A673 (cell line): ENCODE data around the gene AFG1L. TPM values are rescaled to one million over a fixed set of nuclear protein-coding genes. Genes with fewer than 3 reads are reported as not detected.

ENCODE experiments used
- BruUV-seq: library from RNA; stranded (reverse); fragments of 400-500 nt; replicated peaks from 2 replicates; lab custom pipeline; 2021; lab: Mats Ljungman, UMichigan
- CTCF ChIA-PET: fragments of 300-600 bp; sonication (Branson Sonifier 250); formaldehyde crosslinking; loops from one replicate; lab custom pipeline; 2022; ENCODE audit warnings: antibody characterized with exemption; lab: Charles Lee
- POLR2A ChIA-PET: fragments of 300-600 bp; sonication (Branson Sonifier 250); formaldehyde crosslinking; loops from one replicate; lab custom pipeline; 2022; ENCODE audit warnings: antibody characterized with exemption; ENCODE audit not compliant: low non-redundant PET; lab: Charles Lee
- DNase-seq: peaks from one replicate; pipeline ENCODE4 v3.0.0-alpha.2; 2015; ENCODE audit warnings: low spot score
- H3K27ac ChIP-seq: fragments of 200-600 bp; sonication (generic); 2 replicates; pipeline ENCODE4 v1.5.1; 2016; ENCODE audit warnings: mixed run types, low read depth, mild to moderate bottlenecking, mixed read lengths, antibody characterized with exemption, low read length; ENCODE audit not compliant: poor library complexity, severe bottlenecking
- H3K27me3 ChIP-seq: fragments of 200-600 bp; sonication (generic); replicated peaks from 2 replicates; pipeline ENCODE4 v1.6.1; 2017; ENCODE audit warnings: mixed run types, low read depth, mild to moderate bottlenecking, mixed read lengths, antibody characterized with exemption, low read length; ENCODE audit not compliant: insufficient read depth, poor library complexity
- H3K36me3 ChIP-seq: fragments of 200-600 bp; sonication (generic); 2 replicates; pipeline ENCODE4 v1.6.1; 2016; ENCODE audit warnings: mixed run types, mild to moderate bottlenecking, mixed read lengths, antibody characterized with exemption, low read length; ENCODE audit not compliant: insufficient read depth, poor library complexity, severe bottlenecking
- H3K4me1 ChIP-seq: fragments of 200-600 bp; sonication (generic); 2 replicates; pipeline ENCODE4 v1.6.1; 2017; ENCODE audit warnings: mixed run types, mild to moderate bottlenecking, mixed read lengths, antibody characterized with exemption, low read length; ENCODE audit not compliant: insufficient read depth, poor library complexity, severe bottlenecking
- H3K4me3 ChIP-seq: fragments of 200-600 bp; sonication (generic); 2 replicates; pipeline ENCODE4 v1.5.1; 2016; ENCODE audit warnings: low read depth, mixed run types, mild to moderate bottlenecking, mixed read lengths, low read length; ENCODE audit not compliant: poor library complexity, severe bottlenecking
- H3K9me3 ChIP-seq: fragments of 200-600 bp; sonication (generic); 2 replicates; pipeline ENCODE4 v1.6.1; 2016; ENCODE audit warnings: mixed run types, low read depth, mild to moderate bottlenecking, mixed read lengths, antibody characterized with exemption, low read length; ENCODE audit not compliant: poor library complexity, severe bottlenecking
- CTCF ChIP-seq: fragments of 300-800, 200-600 bp; sonication (generic); conservative IDR thresholded peaks from 2 replicates; pipeline ENCODE4 v1.5.1; 2017; ENCODE audit warnings: low read depth, mild to moderate bottlenecking, antibody characterized with exemption, low read length, moderate library complexity, mixed read lengths
- EZH2 ChIP-seq: fragments of 200-600 bp; sonication (generic); IDR thresholded peaks from 2 replicates; pipeline ENCODE4 v1.6.1; 2017; ENCODE audit warnings: borderline replicate concordance, low read depth, mild to moderate bottlenecking, mixed read lengths, antibody characterized with exemption, low read length; ENCODE audit not compliant: poor library complexity, severe bottlenecking
- intact Hi-C: fragments of 100-400 bp; cut with micrococcal nuclease; formaldehyde crosslinking; loops from one replicate; pipeline ENCODE4 v1.10.0; 2022; ENCODE audit not compliant: unreplicated experiment
- total RNA-seq: library from RNA; stranded (reverse); gene quantifications from 2 replicates; pipeline ENCODE4 v1.2.3, GENCODE V29; 2021

AFG1L gene
- total RNA-seq, 1 experiment from 2014 or later: 7.5 TPM

GRCh38 chr6:108524528-108525248, 229.8 kb downstream of the AFG1L start:
- POLR2A ChIA-PET: no interaction called here
- no peak for TF ChIP-seq EZH2
- TF ChIP-seq CTCF: no peak

GRCh38 chr6:108526739-108527174, 231.9 kb downstream of the AFG1L start:
- Histone ChIP-seq H3K4me1 (no peaks in the 10 kb centered on the region), H3K9me3 (no peaks in the 10 kb centered on the region), H3K27ac (no peak overlapping the region), H3K27me3 (no peaks in the 10 kb centered on the region), H3K36me3 (no peaks in the 10 kb centered on the region), H3K4me3 (no peak overlapping the region)
- intact Hi-C loops: loop anchor here (2.0 to 5.0 kb wide), 2 partner anchors 414 to 544 kb away; no protein-coding TSS in a partner anchor
- CTCF ChIA-PET: no interaction called here
- DNase-seq: peak; percentile 52
- no TSS peak for BruUV-seq
- POLR2A ChIA-PET: no interaction called here
- TF ChIP-seq CTCF (peak; percentile 82), EZH2 (no peak)

More at GRCh38 chr6:108524528-108525248, 229.8 kb downstream of the AFG1L start:
- no peaks in the 10 kb centered on the region for H3K36me3 ChIP-seq
- BruUV-seq: no TSS peak
- H3K27ac ChIP-seq: no peak overlapping the region
- H3K4me3 ChIP-seq: no peak overlapping the region
- H3K27me3 ChIP-seq: no peaks in the 10 kb centered on the region
- no peaks in the 10 kb centered on the region for H3K4me1 ChIP-seq
- CTCF ChIA-PET: interaction anchor here (0.5 to 0.7 kb wide), 3 partner anchors 31 to 476 kb away, joined by 3 to 6 read pairs (median 5); no protein-coding TSS in a partner anchor
- no peaks in the 10 kb centered on the region for H3K9me3 ChIP-seq
- intact Hi-C loops: loop anchor here (5.0 kb wide), 1 partner anchor 542 kb away; no protein-coding TSS in a partner anchor
- no peak for DNase-seq

- CTCF ChIA-PET: no interaction called here
- POLR2A ChIA-PET: no interaction called here
- H3K27ac ChIP-seq: no peak overlapping the region
- no peaks in the 10 kb centered on the region for H3K36me3 ChIP-seq
- no peak for DNase-seq
- no TSS peak for BruUV-seq
- TF ChIP-seq EZH2: no peak
- TF ChIP-seq CTCF: no peak
- H3K4me3 ChIP-seq: no peak overlapping the region
- H3K27me3 ChIP-seq: no peaks in the 10 kb centered on the region
- H3K9me3 ChIP-seq: no peaks in the 10 kb centered on the region
- H3K4me1 ChIP-seq: no peaks in the 10 kb centered on the region
- intact Hi-C loops: loop anchor here (5.0 kb wide), 1 partner anchor 547 kb away; no protein-coding TSS in a partner anchor
Observed at GRCh38 chr6:108528878-108529277, 234.0 kb downstream of the AFG1L start.
